NB4 (cell line): Measurements from ENCODE around the gene KIAA1549.

Experiments
- CTCF ChIP-seq: IDR thresholded peaks from one replicate; pipeline ENCODE4 v1.5.1; 2012; ENCODE audit warnings: low read depth, low read length
- MAX ChIP-seq: IDR thresholded peaks from 2 replicates; pipeline ENCODE4 v1.6.1; 2011; ENCODE audit warnings: low read depth, low read length
- POLR2A ChIP-seq: IDR thresholded peaks from 2 replicates; pipeline ENCODE4 v1.6.1; 2011; ENCODE audit warnings: mild to moderate bottlenecking; ENCODE audit not compliant: insufficient read length; ENCODE audit errors: extremely low read depth

GRCh38 chr7:138932870-138933269 is 48.3 kb downstream of the KIAA1549 start:
- TF ChIP-seq CTCF (no peak), POLR2A (no peak), MAX (no peak)
